Measurements from ENCODE around the gene H1-8.

DNA sequence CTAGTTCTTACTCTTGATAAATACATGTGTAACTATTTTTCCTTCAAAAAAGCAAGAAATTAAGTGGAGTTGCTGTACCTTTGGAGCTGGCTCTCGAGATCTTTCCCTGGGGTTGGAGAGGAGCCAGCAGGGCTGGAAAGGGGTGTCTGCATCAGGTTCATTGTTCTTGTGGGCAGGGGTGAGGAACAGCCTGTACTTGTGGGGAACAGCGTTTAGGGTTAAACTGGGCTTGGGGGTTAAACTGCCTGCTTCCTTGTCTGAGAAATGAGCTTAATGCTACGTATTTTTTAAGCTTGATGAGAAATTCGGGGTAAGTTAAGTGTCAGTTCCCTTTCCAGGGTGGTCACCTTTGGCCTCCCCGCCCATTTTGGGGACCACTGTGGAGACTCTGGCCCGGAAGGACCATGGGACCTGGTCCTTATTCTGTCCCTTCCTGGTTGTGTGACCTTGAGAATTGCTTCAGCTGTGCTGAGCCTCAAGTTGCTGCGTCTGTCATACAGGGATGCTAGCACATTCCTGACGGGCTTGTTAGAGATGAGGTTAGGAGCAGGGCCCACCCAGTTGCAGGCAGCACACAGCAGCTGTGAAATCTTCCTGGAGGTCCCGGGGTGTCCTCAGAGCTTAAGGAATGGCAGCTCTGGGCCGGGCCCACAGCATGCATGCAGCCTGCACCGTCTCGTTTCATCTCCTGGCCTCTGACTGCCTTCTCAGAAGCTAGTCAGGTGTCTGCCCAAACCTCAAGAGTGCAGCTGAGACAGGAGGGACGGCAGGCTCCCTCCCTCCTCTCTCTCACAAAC, 11.6 kb downstream of the H1-8 start:
- TF ChIP-seq, protein P1, sequence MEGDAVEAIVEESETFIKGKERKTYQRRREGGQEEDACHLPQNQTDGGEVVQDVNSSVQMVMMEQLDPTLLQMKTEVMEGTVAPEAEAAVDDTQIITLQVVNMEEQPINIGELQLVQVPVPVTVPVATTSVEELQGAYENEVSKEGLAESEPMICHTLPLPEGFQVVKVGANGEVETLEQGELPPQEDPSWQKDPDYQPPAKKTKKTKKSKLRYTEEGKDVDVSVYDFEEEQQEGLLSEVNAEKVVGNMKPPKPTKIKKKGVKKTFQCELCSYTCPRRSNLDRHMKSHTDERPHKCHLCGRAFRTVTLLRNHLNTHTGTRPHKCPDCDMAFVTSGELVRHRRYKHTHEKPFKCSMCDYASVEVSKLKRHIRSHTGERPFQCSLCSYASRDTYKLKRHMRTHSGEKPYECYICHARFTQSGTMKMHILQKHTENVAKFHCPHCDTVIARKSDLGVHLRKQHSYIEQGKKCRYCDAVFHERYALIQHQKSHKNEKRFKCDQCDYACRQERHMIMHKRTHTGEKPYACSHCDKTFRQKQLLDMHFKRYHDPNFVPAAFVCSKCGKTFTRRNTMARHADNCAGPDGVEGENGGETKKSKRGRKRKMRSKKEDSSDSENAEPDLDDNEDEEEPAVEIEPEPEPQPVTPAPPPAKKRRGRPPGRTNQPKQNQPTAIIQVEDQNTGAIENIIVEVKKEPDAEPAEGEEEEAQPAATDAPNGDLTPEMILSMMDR (IDR thresholded peaks at IDR 0.05) = no peak
- no peak for TF ChIP-seq POLR2A (IDR thresholded peaks at IDR 0.05)
